Tibial nerve (tissue), 4 donors: Measurements from ENCODE around the gene GJA4.

Experiments
- CTCF ChIP-seq, 5 experiments: fragments of 200-600 bp in 3 of 5; fragments of 450-650 bp in 2 of 5; sonication (generic) in 3 of 5; IDR thresholded peaks; one replicate each; pipeline ENCODE4 v1.5.1; 2016 to 2019; ENCODE audit warnings: antibody characterized with exemption in 5 of 5, mild to moderate bottlenecking in 3 of 5, moderate library complexity in 2 of 5
- EP300 ChIP-seq, 2 donors: sonication (generic); formaldehyde crosslinking; IDR thresholded peaks; one replicate each; pipeline ENCODE4 v1.6.1; 2017; ENCODE audit warnings: antibody characterized with exemption in 2 of 2, mild to moderate bottlenecking in 1 of 2
- POLR2A ChIP-seq, 2 donors: fragments of 450-650 bp; IDR thresholded peaks; one replicate each; pipeline ENCODE4 v1.6.1; 2017; ENCODE audit warnings: antibody characterized with exemption in 2 of 2, mild to moderate bottlenecking in 2 of 2, moderate library complexity in 2 of 2

DNA sequence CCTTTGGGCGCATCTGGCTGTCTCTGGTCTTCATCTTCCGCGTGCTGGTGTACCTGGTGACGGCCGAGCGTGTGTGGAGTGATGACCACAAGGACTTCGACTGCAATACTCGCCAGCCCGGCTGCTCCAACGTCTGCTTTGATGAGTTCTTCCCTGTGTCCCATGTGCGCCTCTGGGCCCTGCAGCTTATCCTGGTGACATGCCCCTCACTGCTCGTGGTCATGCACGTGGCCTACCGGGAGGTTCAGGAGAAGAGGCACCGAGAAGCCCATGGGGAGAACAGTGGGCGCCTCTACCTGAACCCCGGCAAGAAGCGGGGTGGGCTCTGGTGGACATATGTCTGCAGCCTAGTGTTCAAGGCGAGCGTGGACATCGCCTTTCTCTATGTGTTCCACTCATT lies 35.4 kb upstream of the GJA4 start:
- TF ChIP-seq CTCF (IDR thresholded peaks at IDR 0.05) (no peak), POLR2A (IDR thresholded peaks at IDR 0.05) (no peak), EP300 (IDR thresholded peaks at IDR 0.05) (no peak)
